ENCODE measurements around the gene GK2. TPM values are rescaled to one million over a fixed set of nuclear protein-coding genes. Genes with fewer than 3 reads are reported as not detected.

GK2 gene
- total RNA-seq, 3 donors from 2014 or later, result 0.16 TPM; not detected in 2

GRCh38 chr4:79445371-79445781 is 37.3 kb upstream of the GK2 start:
- Histone ChIP-seq H3K4me1 (no peaks in the 10 kb centered on the region), H3K4me3 (no peak overlapping the region), H3K27me3 (no peaks in the 10 kb centered on the region), H3K36me3 (no peaks in the 10 kb centered on the region), H3K27ac (no peak overlapping the region), H3K9me3 (no peaks in the 10 kb centered on the region)
- no peak for DNase-seq (ENCODE audit: low spot score in 2 of 2)
- no peak for TF ChIP-seq POLR2A (IDR thresholded peaks at IDR 0.05)
- TF ChIP-seq, protein P1, sequence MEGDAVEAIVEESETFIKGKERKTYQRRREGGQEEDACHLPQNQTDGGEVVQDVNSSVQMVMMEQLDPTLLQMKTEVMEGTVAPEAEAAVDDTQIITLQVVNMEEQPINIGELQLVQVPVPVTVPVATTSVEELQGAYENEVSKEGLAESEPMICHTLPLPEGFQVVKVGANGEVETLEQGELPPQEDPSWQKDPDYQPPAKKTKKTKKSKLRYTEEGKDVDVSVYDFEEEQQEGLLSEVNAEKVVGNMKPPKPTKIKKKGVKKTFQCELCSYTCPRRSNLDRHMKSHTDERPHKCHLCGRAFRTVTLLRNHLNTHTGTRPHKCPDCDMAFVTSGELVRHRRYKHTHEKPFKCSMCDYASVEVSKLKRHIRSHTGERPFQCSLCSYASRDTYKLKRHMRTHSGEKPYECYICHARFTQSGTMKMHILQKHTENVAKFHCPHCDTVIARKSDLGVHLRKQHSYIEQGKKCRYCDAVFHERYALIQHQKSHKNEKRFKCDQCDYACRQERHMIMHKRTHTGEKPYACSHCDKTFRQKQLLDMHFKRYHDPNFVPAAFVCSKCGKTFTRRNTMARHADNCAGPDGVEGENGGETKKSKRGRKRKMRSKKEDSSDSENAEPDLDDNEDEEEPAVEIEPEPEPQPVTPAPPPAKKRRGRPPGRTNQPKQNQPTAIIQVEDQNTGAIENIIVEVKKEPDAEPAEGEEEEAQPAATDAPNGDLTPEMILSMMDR (IDR thresholded peaks at IDR 0.05), result no peak
- no peak for TF ChIP-seq POLR2AphosphoS5 (IDR thresholded peaks at IDR 0.05)
- intact Hi-C loops (cut with DNase I; ENCODE audit: low total_unique reads), result no loop called here

DNA sequence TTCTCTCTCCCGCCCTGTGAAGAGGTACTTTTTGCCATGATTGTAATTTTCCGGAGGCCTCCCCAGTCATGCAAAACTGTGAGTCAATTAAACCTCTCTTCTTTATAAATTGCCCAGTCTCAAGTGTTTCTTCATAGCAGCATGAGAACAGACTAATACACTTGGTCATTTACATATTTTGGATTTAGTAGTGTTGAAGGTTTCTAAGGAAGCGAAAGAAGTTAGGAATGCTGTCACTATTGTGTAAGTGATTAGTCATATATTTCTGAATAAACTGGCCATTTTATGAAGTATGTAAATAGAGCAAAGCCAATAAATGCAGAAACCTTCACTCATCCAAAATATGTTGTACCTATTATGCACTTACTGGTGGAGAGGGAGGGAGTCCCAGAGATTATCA is 34.4 kb upstream of the GK2 start:
- no peak for DNase-seq (ENCODE audit: low spot score in 2 of 2)
- H3K27me3 ChIP-seq, result no peaks in the 10 kb centered on the region
- H3K4me3 ChIP-seq, result no peak overlapping the region
- H3K9me3 ChIP-seq, result no peaks in the 10 kb centered on the region
- TF ChIP-seq, protein P1 (IDR thresholded peaks at IDR 0.05), result no peak
- TF ChIP-seq POLR2A (IDR thresholded peaks at IDR 0.05), result no peak
- no peak for TF ChIP-seq POLR2AphosphoS5 (IDR thresholded peaks at IDR 0.05)
- no peaks in the 10 kb centered on the region for H3K36me3 ChIP-seq
- H3K27ac ChIP-seq, result no peak overlapping the region
- no peaks in the 10 kb centered on the region for H3K4me1 ChIP-seq
- intact Hi-C loops (cut with DNase I; ENCODE audit: low total_unique reads), result no loop called here

DNA sequence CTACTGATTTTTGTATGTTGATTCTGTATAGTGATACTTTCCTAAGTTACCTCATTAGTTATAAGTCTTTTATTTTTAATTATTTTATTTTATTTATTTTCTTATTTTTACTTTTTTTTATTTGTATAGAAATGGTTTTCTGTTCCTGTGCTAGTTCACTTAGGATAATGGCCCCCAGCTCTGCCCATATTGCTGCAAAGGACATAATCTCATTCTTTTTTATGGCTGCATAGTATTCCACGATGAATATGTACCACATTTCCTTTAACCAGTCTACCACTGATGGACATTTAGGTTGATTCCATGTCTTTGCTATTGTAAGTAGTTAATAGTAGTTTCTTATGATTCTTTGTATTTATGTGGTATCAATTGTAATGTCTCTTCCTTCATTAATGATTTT is 31.5 kb upstream of the GK2 start:
- intact Hi-C loops (cut with DNase I; ENCODE audit: low total_unique reads), result no loop called here
- no peak overlapping the region for H3K4me3 ChIP-seq
- no peaks in the 10 kb centered on the region for H3K36me3 ChIP-seq
- no peak overlapping the region for H3K27ac ChIP-seq
- no peaks in the 10 kb centered on the region for H3K27me3 ChIP-seq
- H3K9me3 ChIP-seq, result no peaks in the 10 kb centered on the region
- DNase-seq (ENCODE audit: low spot score in 2 of 2), result no peak
- H3K4me1 ChIP-seq, result no peaks in the 10 kb centered on the region
- TF ChIP-seq, protein P1 (IDR thresholded peaks at IDR 0.05), result no peak
- TF ChIP-seq POLR2AphosphoS5 (IDR thresholded peaks at IDR 0.05) (no peak), POLR2A (IDR thresholded peaks at IDR 0.05) (no peak)

DNA sequence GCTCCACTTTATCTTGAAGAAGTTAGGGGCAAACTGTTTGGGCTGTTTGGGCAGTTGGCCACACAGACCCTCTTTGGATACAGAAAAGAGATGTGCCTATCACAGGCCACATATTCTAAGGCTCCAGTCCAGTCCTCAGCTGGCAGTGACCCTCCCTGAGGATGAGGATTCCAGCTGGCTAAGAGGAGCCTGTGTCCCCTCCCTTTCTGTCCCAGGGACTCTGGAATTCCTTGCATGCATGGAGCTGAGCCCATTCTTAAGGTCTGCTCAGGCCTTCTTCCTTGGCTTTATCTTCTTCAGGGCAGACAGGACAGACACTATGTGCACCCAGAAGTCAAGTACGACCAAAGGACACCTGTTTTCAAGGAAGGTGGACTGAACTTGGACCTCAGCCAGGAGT is 23.8 kb upstream of the GK2 start:
- no peak for DNase-seq (ENCODE audit: low spot score in 2 of 2)
- intact Hi-C loops (cut with DNase I; ENCODE audit: low total_unique reads), result loop anchor here (2.0 kb wide), 1 partner anchor 71 kb away; no protein-coding TSS in a partner anchor
- Histone ChIP-seq H3K4me1 (no peaks in the 10 kb centered on the region), H3K27me3 (no peaks in the 10 kb centered on the region), H3K27ac (no peak overlapping the region), H3K4me3 (no peak overlapping the region), H3K9me3 (no peaks in the 10 kb centered on the region), H3K36me3 (no peaks in the 10 kb centered on the region)
- TF ChIP-seq POLR2A (IDR thresholded peaks at IDR 0.05), result no peak
- TF ChIP-seq, protein P1 (IDR thresholded peaks at IDR 0.05), result no peak
- no peak for TF ChIP-seq POLR2AphosphoS5 (IDR thresholded peaks at IDR 0.05)

DNA sequence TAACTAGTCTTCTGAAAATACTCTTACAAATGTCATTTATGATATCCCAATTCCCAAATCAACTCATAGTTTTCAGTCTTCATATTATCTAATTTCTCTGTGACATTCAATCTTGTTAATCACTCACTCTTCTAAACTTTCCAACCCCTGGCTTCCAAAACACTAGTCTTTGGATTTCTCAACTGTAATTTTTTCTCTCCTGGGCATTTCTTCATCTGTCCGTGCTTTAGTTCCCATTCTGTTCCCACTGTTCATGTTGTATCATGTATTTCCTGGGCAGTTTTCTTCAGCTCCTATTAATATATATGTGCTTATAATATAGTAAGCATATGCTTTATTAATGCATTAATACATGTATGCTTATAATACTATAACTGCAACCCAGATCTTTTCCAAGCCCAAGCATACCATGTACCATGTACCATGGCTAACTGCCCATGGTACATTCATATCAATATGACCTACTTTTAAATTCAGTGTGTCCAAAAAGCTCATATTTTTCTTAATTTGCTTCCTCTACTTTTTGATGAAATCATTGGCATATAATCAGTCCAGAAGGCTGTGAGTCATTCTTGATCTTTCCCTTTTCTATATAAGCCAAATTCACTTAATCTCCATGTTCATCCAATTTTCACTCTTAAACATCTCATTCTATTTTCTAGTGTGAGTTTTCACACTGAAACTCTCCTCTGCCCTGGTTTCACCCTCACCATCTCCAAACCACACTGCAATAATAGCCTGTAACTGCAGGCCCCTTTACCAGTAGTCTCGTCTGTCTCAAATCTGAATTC is 21.3 kb upstream of the GK2 start:
- no peak overlapping the region for H3K4me3 ChIP-seq
- no peaks in the 10 kb centered on the region for H3K27me3 ChIP-seq
- intact Hi-C loops (cut with DNase I; ENCODE audit: low total_unique reads), result no loop called here
- no peaks in the 10 kb centered on the region for H3K4me1 ChIP-seq
- no peaks in the 10 kb centered on the region for H3K9me3 ChIP-seq
- no peak for TF ChIP-seq POLR2AphosphoS5 (IDR thresholded peaks at IDR 0.05)
- TF ChIP-seq POLR2A (IDR thresholded peaks at IDR 0.05), result no peak
- TF ChIP-seq, protein P1 (IDR thresholded peaks at IDR 0.05), result no peak
- no peak for DNase-seq (ENCODE audit: low spot score in 2 of 2)
- H3K36me3 ChIP-seq, result no peaks in the 10 kb centered on the region
- no peak overlapping the region for H3K27ac ChIP-seq

All from breast epithelium (tissue), 4 donors.